Vagina (tissue), 2 donors: Measurements from ENCODE around the gene TNFSF9. TPM values are rescaled to one million over a fixed set of nuclear protein-coding genes. Genes with fewer than 3 reads are reported as not detected.

ENCODE experiments used
- DNase-seq, 2 donors: peaks; one replicate each; pipeline ENCODE4 v3.0.0-alpha.2; 2017; ENCODE audit errors: extremely low spot score in 2 of 2
- H3K27ac ChIP-seq: fragments of 200-600 bp; sonication (generic); one replicate; pipeline ENCODE4 v1.5.1; 2019
- H3K27me3 ChIP-seq: fragments of 200-600 bp; sonication (generic); one replicate; pipeline ENCODE4 v1.5.1; 2019
- H3K36me3 ChIP-seq, 2 donors: fragments of 200-600 bp; sonication (generic); one replicate each; pipeline ENCODE4 v1.5.1; 2017 to 2019
- H3K4me1 ChIP-seq: fragments of 200-600 bp; sonication (generic); one replicate; pipeline ENCODE4 v1.5.1; 2019
- H3K4me3 ChIP-seq, 2 donors: fragments of 200-600 bp; sonication (generic); 1 replicate in 1 of 2; 2 replicates in 1 of 2; pipeline ENCODE4 v1.5.1; 2016 to 2019
- H3K9me3 ChIP-seq: fragments of 200-600 bp; sonication (generic); one replicate; pipeline ENCODE4 v1.5.1; 2019
- CTCF ChIP-seq, 3 experiments: fragments of 450-650 bp in 2 of 3; fragments of 200-600 bp in 1 of 3; sonication (generic) in 1 of 3; IDR thresholded peaks; one replicate each; pipeline ENCODE4 v1.5.1; 2017 to 2019; ENCODE audit warnings: antibody characterized with exemption in 3 of 3, mild to moderate bottlenecking in 2 of 3, moderate library complexity in 2 of 3
- POLR2A ChIP-seq, 2 donors: fragments of 450-650 bp; IDR thresholded peaks; one replicate each; pipeline ENCODE4 v1.6.1; 2017; ENCODE audit warnings: antibody characterized with exemption in 2 of 2, mild to moderate bottlenecking in 2 of 2, moderate library complexity in 2 of 2
- POLR2AphosphoS5 ChIP-seq, 2 donors: sonication (generic); formaldehyde crosslinking; IDR thresholded peaks; one replicate each; pipeline ENCODE4 v1.9.0; 2017; ENCODE audit warnings: antibody characterized with exemption in 2 of 2, mild to moderate bottlenecking in 2 of 2, low read depth in 1 of 2; ENCODE audit not compliant: insufficient read depth in 1 of 2
- intact Hi-C: fragments of 100-400 bp; cut with DNase I; formaldehyde crosslinking; loops from one replicate; pipeline ENCODE4 v1.15.1; 2023
- total RNA-seq: library from RNA; depleted of rRNA; stranded (reverse); fragments of >200 nt; gene quantifications from one replicate; pipeline ENCODE4 v1.2.3, GENCODE V29; 2016

TNFSF9 gene
- total RNA-seq, 1 donor from 2014 or later: 7.9 TPM

DNA sequence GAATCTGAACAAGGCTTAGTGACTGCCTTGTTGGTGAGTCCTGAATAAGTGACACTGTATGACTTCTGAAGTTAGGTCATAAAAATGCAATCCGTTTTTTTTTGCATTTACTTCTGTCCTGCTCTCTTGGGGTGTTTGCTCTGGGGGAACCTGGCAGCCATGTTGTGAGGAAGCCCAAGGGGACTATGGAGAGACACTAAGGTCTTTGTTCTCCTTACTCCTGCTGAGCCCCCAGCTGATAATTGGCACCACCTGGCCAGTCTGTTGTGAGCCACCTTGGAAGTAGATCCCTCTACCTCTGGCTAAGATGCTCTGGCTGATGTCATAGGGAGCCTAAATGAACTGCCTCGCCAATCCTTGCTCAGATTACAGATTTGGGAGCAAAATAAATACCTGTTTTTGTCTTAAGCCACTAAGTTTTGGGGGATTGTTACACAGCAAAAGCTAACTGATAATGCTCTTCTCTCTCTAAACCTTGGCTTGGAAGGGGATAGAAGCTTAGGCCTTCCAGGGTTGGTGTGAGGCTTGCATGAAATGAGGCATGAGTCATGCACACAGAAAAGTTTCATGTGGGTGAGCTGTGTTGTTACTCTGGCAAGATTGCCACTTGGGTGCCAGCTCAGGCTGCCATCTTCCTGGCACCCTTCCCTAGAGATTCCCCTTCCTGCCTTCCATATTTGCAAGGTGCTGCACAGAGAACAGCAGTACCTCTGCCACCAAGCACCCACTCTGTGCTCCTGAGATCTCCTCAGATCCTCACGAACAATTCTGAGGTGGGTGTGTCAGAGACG is 38.8 kb upstream of the TNFSF9 start:
- Histone ChIP-seq H3K4me1 (no peaks in the 10 kb centered on the region), H3K9me3 (no peaks in the 10 kb centered on the region), H3K4me3 (no peak overlapping the region), H3K27me3 (no peaks in the 10 kb centered on the region), H3K36me3 (no peaks in the 10 kb centered on the region), H3K27ac (no peak overlapping the region)
- DNase-seq: no peak
- TF ChIP-seq POLR2A (IDR thresholded peaks at IDR 0.05): no peak
- no peak for TF ChIP-seq POLR2AphosphoS5 (IDR thresholded peaks at IDR 0.05; ENCODE audit: insufficient read depth in 1 of 2, low read depth in 1 of 2)
- TF ChIP-seq CTCF (IDR thresholded peaks at IDR 0.05): no peak
- intact Hi-C loops: no loop called here

- TF ChIP-seq CTCF (IDR thresholded peaks at IDR 0.05) (no peak), POLR2A (IDR thresholded peaks at IDR 0.05) (no peak), POLR2AphosphoS5 (IDR thresholded peaks at IDR 0.05; ENCODE audit: insufficient read depth in 1 of 2, low read depth in 1 of 2) (no peak)
- H3K4me3 ChIP-seq: no peak overlapping the region
- intact Hi-C loops: no loop called here
- H3K36me3 ChIP-seq: no peaks in the 10 kb centered on the region
- no peak for DNase-seq
- no peaks in the 10 kb centered on the region for H3K27me3 ChIP-seq
- no peaks in the 10 kb centered on the region for H3K9me3 ChIP-seq
- no peak overlapping the region for H3K27ac ChIP-seq
- no peaks in the 10 kb centered on the region for H3K4me1 ChIP-seq
Observed at GRCh38 chr19:6494438-6495036, 36.3 kb upstream of the TNFSF9 start.

DNA sequence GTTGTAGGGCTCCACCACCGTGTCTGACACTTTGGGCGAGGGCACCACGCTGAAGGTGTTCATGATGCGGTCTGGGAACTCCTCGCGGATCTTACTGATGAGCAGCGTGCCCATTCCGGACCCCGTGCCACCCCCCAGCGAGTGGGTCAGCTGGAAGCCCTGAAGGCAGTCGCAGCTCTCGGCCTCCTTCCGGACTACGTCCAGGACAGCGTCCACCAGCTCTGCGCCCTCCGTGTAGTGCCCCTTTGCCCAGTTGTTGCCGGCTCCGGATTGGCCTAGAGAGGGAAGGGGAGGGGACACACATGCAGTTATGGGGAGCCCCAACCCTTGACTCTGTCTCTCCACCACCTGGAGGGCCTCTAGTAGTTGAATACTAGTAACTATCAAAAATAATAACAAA is 34.9 kb upstream of the TNFSF9 start:
- H3K36me3 ChIP-seq: no peaks in the 10 kb centered on the region
- H3K4me1 ChIP-seq: no peaks in the 10 kb centered on the region
- no peaks in the 10 kb centered on the region for H3K27me3 ChIP-seq
- no peak overlapping the region for H3K27ac ChIP-seq
- intact Hi-C loops: no loop called here
- H3K9me3 ChIP-seq: no peaks in the 10 kb centered on the region
- TF ChIP-seq CTCF (IDR thresholded peaks at IDR 0.05) (no peak), POLR2A (IDR thresholded peaks at IDR 0.05) (no peak), POLR2AphosphoS5 (IDR thresholded peaks at IDR 0.05; ENCODE audit: insufficient read depth in 1 of 2, low read depth in 1 of 2) (no peak)
- no peak overlapping the region for H3K4me3 ChIP-seq
- no peak for DNase-seq

DNA sequence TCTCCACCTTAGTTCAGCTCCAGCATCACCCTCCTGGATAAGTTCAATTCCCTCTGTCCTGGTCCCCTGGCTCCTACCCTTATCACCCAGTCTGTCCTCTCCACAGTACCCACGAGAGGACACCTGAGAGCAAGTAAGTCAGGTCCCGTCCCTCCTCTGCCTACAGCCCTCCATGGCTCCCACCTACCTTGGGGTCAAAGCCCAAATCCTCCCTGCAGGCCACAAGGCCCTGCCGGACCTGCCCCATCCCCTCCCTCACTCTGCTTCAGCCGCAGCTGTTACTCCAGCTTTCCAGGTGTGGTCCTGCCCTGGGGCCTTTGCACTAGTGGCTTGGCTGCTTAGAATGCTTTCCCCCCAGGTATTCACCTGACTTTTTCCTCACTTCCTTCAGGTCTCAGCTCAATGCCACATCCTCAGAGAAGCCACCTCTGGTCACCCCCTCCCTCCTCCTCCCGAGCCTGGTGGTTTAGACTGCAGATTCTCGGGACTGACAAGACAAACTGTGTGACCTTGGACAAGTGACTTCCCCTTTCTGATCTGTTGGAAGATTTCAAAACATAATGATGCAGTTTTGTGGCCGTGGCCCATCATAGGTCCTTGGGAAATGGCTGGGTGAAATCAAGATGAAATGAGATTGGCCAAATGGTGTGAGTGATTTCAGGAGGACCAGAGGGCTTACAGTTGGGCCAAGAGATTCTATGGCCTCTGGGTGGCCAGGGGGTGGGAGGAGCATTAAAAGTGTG is 32.4 kb upstream of the TNFSF9 start:
- no peaks in the 10 kb centered on the region for H3K36me3 ChIP-seq
- TF ChIP-seq POLR2A (IDR thresholded peaks at IDR 0.05): no peak
- TF ChIP-seq POLR2AphosphoS5 (IDR thresholded peaks at IDR 0.05; ENCODE audit: insufficient read depth in 1 of 2, low read depth in 1 of 2): no peak
- no peak for TF ChIP-seq CTCF (IDR thresholded peaks at IDR 0.05)
- H3K27me3 ChIP-seq: no peaks in the 10 kb centered on the region
- intact Hi-C loops: no loop called here
- H3K9me3 ChIP-seq: no peaks in the 10 kb centered on the region
- DNase-seq: no peak
- H3K4me3 ChIP-seq: no peak overlapping the region
- H3K4me1 ChIP-seq: peaks cover 11% of the 10 kb centered on the region
- H3K27ac ChIP-seq: no peak overlapping the region
